Measurements from ENCODE around the gene WIF1.

WIF1 gene

DNA sequence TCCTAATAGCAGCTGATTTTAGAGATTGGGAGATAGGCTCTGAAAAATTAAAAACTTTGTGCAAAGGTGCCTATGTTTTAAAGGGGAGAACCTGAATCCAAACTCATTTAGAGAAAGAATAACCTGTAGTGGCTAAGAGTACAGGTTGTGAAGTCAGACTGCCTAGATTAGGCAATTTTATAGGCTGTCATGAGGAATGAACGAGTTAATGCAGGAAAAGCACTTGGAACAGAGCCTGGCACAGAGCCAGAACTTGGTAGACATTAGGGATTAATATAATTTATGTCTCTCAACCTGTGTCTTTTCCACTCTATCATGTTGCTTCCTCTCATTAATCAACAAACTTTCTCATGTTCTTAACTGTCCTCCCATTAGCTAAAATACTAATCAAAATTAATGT is 98.1 kb downstream of the WIF1 start:
- no peak for DNase-seq (ENCODE audit: low read depth in 2 of 2)

DNA sequence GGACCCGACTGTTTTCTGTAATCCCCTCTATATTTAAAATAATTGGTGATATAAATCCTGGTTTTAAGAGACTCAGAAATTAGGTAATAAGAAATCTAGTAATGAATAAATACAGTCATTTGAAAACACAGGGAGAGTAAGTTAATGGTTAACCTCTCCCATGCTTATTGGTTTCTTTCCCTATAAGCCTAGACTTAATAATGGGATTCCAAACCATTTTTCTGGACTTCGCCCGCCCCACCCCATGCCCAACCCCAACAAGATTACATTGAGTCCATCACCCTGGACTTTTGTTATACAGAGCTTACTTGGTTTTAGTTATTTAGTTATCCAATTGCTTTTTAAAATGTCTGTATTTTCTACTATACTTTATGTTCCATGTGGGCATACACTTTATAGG is 98.7 kb downstream of the WIF1 start:
- no peak for DNase-seq (ENCODE audit: low read depth in 2 of 2)

- no peak for DNase-seq (ENCODE audit: low read depth in 2 of 2)
These were observed 101.3 kb downstream of the WIF1 start for GRCh38 chr12:65019696-65020234.

GRCh38 chr12:65016881-65017650 is 104.0 kb downstream of the WIF1 start:
- DNase-seq (ENCODE audit: low read depth in 2 of 2): no peak

GRCh38 chr12:65015850-65016249 is 105.3 kb downstream of the WIF1 start:
- DNase-seq (ENCODE audit: low read depth in 2 of 2): no peak

DNA sequence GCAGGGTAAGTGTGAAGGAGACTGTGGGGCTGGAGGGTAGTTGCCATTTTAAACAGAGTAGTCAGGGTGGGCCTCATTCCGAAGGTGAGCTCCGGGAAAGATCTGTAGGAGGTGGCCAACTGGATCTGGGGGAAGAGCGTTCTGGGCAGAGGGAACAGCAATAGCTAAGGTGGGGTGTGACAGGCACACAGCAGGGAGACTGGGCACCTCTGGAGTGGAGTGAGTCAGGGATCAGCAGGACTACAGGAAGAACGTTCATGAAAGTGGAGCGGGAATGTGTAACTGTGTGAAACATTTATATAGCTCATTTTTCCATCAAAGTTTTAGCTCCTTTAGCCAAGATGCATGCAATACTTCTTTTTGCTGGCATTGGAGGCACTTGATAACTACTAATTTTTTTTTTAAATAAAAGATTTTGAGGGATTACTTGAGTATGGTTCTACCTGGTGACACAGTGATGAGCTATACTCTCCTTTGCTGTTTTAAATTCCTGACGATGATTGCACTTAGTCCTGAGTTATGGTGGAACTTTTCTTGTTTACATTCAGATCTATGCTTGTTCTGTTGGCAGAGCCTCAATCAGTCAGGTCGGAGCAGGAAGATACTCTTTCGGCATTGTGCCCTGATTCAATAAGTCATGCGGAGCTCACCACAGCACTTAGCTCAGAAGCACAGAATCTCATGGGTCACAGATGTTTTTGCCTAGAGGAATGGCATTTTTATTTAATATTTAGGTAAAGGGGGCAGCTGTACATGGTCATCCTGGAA is 106.4 kb downstream of the WIF1 start:
- DNase-seq (ENCODE audit: low read depth in 2 of 2): no peak

DNA sequence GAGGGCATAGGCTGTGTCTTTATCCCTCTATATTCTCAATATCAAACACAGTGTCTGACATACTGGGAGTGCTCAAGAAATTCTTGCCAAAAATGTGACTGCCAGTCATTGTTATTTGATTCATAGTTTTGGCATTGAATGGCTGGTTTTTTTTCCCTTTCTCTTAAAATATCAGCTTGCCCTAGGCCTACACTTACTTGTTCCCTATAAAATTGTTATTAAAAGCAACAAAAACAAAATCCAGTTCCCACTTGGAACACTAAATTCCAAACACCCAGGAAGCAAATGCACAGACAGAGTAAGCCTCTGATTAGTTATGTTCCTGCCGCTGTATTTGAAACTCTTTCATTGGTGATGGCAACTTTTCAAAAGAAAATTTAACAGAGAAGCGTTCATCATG is 110.7 kb downstream of the WIF1 start:
- no peak for DNase-seq (ENCODE audit: low read depth in 2 of 2)

DNA sequence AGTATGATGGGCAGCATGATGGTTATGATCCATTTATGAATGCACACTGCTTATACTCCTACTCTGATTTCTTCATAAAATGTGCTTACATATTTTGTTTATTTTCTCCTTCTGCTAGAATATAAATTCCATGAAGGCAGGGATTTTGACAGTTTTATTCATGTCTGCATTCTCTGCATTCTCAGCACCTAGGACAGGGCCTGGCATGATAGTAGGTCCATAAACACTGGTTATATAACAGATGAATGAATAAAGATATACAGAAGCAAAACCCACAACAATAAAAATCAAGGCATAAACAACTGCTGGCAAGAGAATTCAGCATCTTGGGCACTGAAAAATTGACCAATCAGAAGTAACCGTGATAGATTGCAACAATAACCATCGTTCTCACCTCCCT is 115.4 kb downstream of the WIF1 start:
- no peak for DNase-seq (ENCODE audit: low read depth in 2 of 2)

- peak; percentile 18 to 25 for DNase-seq (ENCODE audit: low read depth in 2 of 2)
These were observed 116.8 kb downstream of the WIF1 start for GRCh38 chr12:65004270-65004669.
